Muscle layer of duodenum (tissue), 2 donors: ENCODE results near the gene CHCHD3.

Experiments used
- H3K27ac ChIP-seq: one replicate; pipeline ENCODE4 v1.7.0; 2013; ENCODE audit warnings: mild to moderate bottlenecking, low read length
- H3K27me3 ChIP-seq: one replicate; pipeline ENCODE4 v1.7.0; 2013; ENCODE audit warnings: low read depth, mild to moderate bottlenecking, control low read depth, low read length
- H3K36me3 ChIP-seq, 2 donors: one replicate each; pipeline ENCODE4 v1.7.0; 2013; ENCODE audit warnings: low read length in 2 of 2, control low read depth in 1 of 2, mild to moderate bottlenecking in 1 of 2; ENCODE audit not compliant: insufficient read depth in 2 of 2, control insufficient read depth in 1 of 2
- H3K4me1 ChIP-seq, 2 donors: one replicate each; pipeline ENCODE4 v1.7.0; 2013; ENCODE audit warnings: low read length in 2 of 2, mild to moderate bottlenecking in 2 of 2, control low read depth in 1 of 2, moderate library complexity in 1 of 2; ENCODE audit not compliant: insufficient read depth in 2 of 2, control insufficient read depth in 1 of 2
- H3K4me3 ChIP-seq, 2 donors: one replicate each; pipeline ENCODE4 v1.7.0; 2013; ENCODE audit warnings: low read length in 2 of 2, low read depth in 1 of 2, mild to moderate bottlenecking in 1 of 2
- H3K9me3 ChIP-seq, 2 donors: one replicate each; pipeline ENCODE4 v1.7.0; 2013; ENCODE audit warnings: low read length in 2 of 2, control low read depth in 1 of 2, mild to moderate bottlenecking in 1 of 2; ENCODE audit not compliant: control insufficient read depth in 1 of 2
- donor health status: healthy.

The CHCHD3 gene

DNA sequence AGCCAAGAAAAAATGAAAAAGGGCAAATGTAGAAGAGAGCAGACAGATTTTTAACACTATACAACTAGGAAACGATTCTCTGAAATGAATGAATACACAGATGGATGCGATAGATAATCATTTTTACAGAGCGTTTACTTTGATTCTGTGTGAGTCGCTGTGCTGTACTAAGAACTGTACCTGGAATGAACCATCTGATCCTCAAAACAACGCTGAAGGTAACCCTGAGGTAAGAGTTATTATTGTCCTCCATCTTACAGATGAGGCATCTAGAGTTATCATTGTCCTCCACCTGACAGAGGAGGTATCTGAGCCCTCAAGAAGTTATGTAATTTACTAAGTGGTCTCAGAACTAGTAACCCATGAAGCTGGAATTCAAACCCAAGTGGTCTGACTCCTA is 80.2 kb downstream of the CHCHD3 start:
- Histone ChIP-seq H3K9me3 (no peaks in the 10 kb centered on the region), H3K27ac (no peak overlapping the region), H3K36me3 (no peaks in the 10 kb centered on the region), H3K4me1 (peaks cover 0 to 6% of the 10 kb centered on the region in 2 donors), H3K27me3 (no peaks in the 10 kb centered on the region), H3K4me3 (no peak overlapping the region)

GRCh38 chr7:132999845-133000244 is 82.0 kb downstream of the CHCHD3 start:
- no peaks in the 10 kb centered on the region for H3K27me3 ChIP-seq
- no peaks in the 10 kb centered on the region for H3K9me3 ChIP-seq
- no peak overlapping the region for H3K4me3 ChIP-seq
- peaks cover 0 to 6% of the 10 kb centered on the region in 2 donors for H3K4me1 ChIP-seq
- H3K36me3 ChIP-seq: no peaks in the 10 kb centered on the region
- no peak overlapping the region for H3K27ac ChIP-seq

DNA sequence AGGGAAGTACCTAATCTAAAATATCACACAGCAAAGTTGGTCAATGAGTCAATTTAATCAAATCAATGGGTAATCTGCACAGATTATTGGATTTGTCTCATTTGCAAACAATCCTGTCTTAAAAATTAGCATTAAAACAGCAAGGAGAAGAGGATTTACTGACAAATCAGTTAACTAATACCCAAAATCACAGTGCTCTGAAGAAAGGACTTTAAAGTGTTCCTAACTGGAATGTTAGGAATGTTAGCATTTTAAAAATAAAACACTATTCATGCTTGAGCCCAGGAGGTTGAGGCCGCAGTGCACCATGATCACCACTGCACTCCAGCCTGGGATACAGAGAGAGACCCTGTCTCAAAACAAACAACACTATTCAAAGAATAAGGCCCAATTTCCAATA is 83.1 kb downstream of the CHCHD3 start:
- Histone ChIP-seq H3K27me3 (no peaks in the 10 kb centered on the region), H3K27ac (no peak overlapping the region), H3K4me1 (peaks cover 0 to 6% of the 10 kb centered on the region in 2 donors), H3K9me3 (no peaks in the 10 kb centered on the region), H3K36me3 (no peaks in the 10 kb centered on the region), H3K4me3 (no peak overlapping the region)

DNA sequence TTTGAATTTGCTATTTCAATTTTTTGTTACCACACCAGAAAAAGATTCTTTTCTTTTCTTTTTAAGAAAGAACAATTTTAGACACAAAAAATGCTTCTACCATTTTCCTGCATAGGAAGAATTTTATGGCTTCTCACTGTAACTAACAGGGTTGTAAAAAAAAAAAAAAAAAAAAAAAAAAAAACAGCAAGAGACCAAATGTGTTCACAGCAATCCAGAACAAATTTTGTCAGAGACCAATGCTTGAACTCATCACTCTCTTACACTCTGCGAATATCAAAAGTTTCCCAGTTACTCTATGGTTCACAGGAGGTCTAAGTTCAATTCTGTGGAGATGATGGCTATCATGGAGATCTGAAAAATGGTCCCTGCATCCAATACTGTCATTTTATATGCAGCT is 84.4 kb downstream of the CHCHD3 start:
- Histone ChIP-seq H3K27me3 (no peaks in the 10 kb centered on the region), H3K9me3 (no peaks in the 10 kb centered on the region), H3K4me3 (no peak overlapping the region), H3K27ac (no peak overlapping the region), H3K36me3 (no peaks in the 10 kb centered on the region), H3K4me1 (peaks cover 0 to 7% of the 10 kb centered on the region in 2 donors)

DNA sequence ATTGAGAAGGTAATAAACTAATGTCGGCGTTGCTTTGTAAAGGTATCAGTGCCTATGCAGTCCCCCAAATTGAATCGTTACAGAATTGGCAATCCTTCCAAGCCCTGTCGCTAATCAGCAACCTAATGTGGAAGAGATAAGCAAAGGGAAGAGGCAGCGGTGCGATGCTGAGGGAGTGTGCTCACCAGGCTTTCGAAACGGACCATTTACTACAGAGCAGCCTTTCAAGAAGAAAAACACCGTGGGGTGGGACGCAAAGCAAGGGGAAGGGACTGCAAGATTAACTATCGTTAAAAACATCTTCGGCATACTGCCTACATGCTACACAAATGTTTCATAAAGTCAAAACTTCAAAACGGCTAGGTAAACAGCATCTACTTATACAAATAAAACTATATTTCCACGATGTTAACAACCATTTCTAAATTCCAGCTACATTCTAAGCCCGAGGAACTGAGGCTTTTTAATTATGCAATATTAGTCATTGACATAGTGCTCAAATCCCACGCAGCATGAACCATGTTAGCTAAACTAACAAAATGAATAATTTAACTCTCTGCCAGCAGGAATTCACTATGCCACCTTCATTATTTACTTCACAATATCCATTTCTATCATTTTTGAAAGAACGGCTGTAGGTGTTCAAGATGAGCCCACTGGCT is 85.2 kb downstream of the CHCHD3 start:
- no peaks in the 10 kb centered on the region for H3K27me3 ChIP-seq
- H3K4me3 ChIP-seq: no peak overlapping the region
- no peak overlapping the region for H3K27ac ChIP-seq
- H3K36me3 ChIP-seq: no peaks in the 10 kb centered on the region
- H3K9me3 ChIP-seq: no peaks in the 10 kb centered on the region
- H3K4me1 ChIP-seq: peaks cover 0 to 7% of the 10 kb centered on the region in 2 donors

- no peaks in the 10 kb centered on the region for H3K9me3 ChIP-seq
- H3K4me3 ChIP-seq: no peak overlapping the region
- no peak overlapping the region for H3K27ac ChIP-seq
- H3K27me3 ChIP-seq: no peaks in the 10 kb centered on the region
- peaks cover 0 to 7% of the 10 kb centered on the region in 2 donors for H3K4me1 ChIP-seq
- no peaks in the 10 kb centered on the region for H3K36me3 ChIP-seq
Measured at GRCh38 chr7:132993377-132994013, 88.4 kb downstream of the CHCHD3 start.

GRCh38 chr7:132991615-132992587 is 90.0 kb downstream of the CHCHD3 start:
- no peak overlapping the region for H3K4me3 ChIP-seq
- peaks cover 0 to 7% of the 10 kb centered on the region in 2 donors for H3K4me1 ChIP-seq
- H3K27me3 ChIP-seq: no peaks in the 10 kb centered on the region
- H3K27ac ChIP-seq: no peak overlapping the region
- peaks cover 0 to 2% of the 10 kb centered on the region in 2 donors for H3K9me3 ChIP-seq
- no peaks in the 10 kb centered on the region for H3K36me3 ChIP-seq

DNA sequence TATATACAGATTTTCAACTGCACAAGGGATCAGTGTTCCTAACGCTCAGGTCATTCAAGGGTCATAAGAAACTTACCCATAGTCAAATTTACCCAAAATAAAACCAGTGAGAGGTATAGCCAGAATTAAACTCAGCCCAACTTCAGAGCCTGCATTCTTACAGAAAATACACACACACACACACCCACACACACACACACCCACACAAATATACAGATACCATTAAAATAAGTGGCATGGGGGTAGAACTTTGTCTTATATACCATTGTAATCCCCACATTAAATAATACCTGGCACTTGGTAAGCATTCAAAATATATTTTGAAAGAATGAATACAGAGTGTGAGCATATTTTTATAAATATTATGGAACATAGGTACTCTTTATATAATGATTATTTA is 93.8 kb downstream of the CHCHD3 start:
- Histone ChIP-seq H3K36me3 (no peaks in the 10 kb centered on the region), H3K4me3 (no peak overlapping the region), H3K27ac (no peak overlapping the region), H3K27me3 (no peaks in the 10 kb centered on the region), H3K9me3 (peaks cover 0 to 2% of the 10 kb centered on the region in 2 donors), H3K4me1 (peaks cover 0 to 3% of the 10 kb centered on the region in 2 donors)

DNA sequence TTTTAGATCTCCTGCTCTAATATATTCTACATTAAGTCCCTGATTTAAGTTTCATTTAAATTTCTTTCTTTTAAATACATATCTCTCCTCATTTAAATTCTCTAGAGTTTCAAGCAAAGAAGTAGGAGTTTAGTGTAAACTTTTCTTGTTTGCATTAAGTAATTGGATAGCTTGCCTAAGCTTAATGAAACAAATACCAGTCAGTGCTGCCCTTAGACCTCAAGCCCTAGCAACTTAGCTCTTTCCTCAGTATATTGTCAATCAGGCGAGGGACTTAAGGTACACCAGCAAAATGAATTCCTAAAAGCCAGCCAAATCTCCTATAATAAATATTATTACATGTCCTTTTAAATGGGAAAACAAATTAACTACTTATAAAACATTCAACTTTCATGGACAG is 101.5 kb downstream of the CHCHD3 start:
- Histone ChIP-seq H3K4me3 (no peak overlapping the region), H3K36me3 (no peaks in the 10 kb centered on the region), H3K27ac (no peak overlapping the region), H3K27me3 (no peaks in the 10 kb centered on the region), H3K4me1 (no peaks in the 10 kb centered on the region), H3K9me3 (no peaks in the 10 kb centered on the region)

- H3K4me1 ChIP-seq: no peaks in the 10 kb centered on the region
- H3K4me3 ChIP-seq: no peak overlapping the region
- H3K27me3 ChIP-seq: no peaks in the 10 kb centered on the region
- H3K36me3 ChIP-seq: no peaks in the 10 kb centered on the region
- H3K27ac ChIP-seq: no peak overlapping the region
- no peaks in the 10 kb centered on the region for H3K9me3 ChIP-seq
Measured at GRCh38 chr7:132979524-132979923, 102.4 kb downstream of the CHCHD3 start.

DNA sequence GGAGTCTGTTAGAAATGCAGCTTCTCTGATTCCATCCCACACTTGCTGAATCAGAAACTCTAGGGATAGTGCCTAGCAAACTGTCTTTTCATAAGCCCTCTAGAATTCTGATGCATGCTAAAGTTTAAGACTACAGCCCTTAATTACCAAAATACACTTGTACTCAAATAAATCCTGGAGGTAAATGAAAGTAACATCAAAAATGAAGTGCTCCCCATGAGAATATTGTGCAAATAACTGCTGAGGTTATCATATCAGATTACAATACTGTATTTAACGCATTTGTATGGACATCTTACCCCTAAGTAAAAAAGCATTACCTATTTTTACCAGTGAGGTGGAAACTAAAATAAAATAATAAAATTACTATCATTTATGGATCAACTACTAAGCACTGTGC is 104.7 kb downstream of the CHCHD3 start:
- Histone ChIP-seq H3K27me3 (no peaks in the 10 kb centered on the region), H3K9me3 (no peaks in the 10 kb centered on the region), H3K36me3 (peaks cover 7 to 9% of the 10 kb centered on the region in 2 donors), H3K27ac (no peak overlapping the region), H3K4me1 (no peaks in the 10 kb centered on the region), H3K4me3 (no peak overlapping the region)
